SIG-M5 treated with dmso at 0.1 percent for 504 hours (cell line): ENCODE data around the gene CYP24A1.

ENCODE experiments used
- DNase-seq: peaks from one replicate; lab custom pipeline; 2025; ENCODE audit not compliant: unreplicated experiment; lab: John Stamatoyannopoulos, UW

Gene CYP24A1

GRCh38 chr20:54176610-54177009, 2.8 kb upstream of the CYP24A1 start:
- DNase-seq = no peak

GRCh38 chr20:54174457-54175175, 830 bp upstream of the CYP24A1 start:
- no peak for DNase-seq

- no peak for DNase-seq
Measured at GRCh38 chr20:54172856-54173652, 732 bp downstream of the CYP24A1 start.

DNA sequence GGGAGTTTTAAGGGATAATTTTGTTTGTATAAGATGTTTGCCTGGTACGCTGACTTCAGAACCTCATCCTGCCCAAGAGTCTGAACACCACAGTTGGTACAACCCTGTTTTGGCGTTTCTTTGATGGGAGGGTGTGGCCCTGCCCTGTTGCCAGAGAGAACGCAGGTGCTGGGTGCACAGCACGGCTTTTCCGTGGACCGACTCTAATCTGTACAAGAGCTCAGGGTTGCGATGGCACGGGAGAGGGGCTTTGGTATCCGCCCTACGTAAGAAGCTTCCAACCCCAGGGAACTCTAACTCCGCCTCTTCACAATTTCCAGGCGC, 1.3 kb downstream of the CYP24A1 start:
- DNase-seq = no peak

GRCh38 chr20:54170963-54171362, 2.8 kb downstream of the CYP24A1 start:
- no peak for DNase-seq

DNA sequence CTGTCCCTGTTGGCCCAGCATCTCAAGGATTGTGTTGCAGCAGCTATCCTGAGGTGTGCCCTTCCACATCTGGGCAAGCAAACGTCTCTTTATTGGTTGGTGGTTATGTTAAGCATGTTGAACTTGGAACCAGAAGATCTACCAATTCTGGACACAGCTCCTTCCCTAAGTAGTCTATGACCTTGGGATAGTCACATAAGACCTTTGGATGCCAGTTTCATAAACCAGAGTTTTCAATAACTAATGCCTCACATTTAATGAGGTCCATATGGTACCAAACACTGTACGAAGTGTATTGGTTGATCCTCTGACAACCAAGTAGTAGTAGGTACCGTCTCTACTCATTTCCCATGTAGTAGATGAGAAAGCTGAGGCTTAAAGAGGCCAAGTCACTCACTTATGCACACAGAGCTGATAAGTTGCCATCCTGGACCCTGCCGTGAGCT, 3.7 kb downstream of the CYP24A1 start:
- DNase-seq = no peak

DNA sequence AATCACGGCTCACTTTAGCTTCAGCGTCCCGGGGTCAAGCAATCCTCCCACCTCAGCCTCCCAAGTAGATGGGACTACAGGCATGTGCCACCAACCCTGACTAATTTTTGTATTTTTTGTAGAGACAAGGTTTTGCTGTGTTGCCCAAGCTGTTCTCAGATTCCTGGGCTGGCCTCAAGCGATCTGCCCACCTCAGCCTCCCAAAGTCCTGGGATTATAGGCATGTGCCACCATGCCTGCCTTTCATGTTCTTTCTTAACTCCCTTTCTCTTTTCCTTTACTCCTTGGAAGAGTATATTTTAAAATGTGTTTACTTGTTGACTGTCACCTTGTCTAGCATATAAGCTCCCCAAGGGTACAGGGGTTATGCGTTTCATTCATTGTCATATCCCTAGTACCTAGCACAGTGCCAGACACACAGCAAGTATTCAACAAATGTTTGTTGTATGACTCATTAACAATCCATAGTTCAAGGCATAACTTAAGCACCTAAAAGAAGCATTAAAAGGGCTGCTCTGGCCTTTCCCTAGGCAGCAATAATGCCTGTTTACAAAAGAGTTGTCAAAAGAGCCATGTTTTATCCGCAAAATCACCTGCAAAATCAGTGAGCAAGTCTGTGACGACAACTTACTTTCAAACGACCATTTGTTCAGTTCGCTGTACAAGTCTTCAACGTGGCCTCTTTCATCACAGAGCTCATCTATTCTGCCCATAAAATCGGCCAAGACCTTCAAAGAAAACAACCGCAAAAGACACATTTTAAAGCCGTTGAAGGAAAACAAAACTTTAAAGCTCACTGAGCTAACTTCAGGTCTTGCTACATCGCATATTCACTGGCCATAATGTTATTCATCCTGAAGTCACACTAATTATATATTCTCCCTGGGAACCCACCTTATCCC, 4.6 kb downstream of the CYP24A1 start:
- no peak for DNase-seq

- DNase-seq = no peak
Measured at GRCh38 chr20:54167909-54168872, 5.6 kb downstream of the CYP24A1 start.

GRCh38 chr20:54166987-54167662, 6.7 kb downstream of the CYP24A1 start:
- no peak for DNase-seq

- no peak for DNase-seq
Measured at GRCh38 chr20:54165803-54166202, 8.0 kb downstream of the CYP24A1 start.

- no peak for DNase-seq
Measured at GRCh38 chr20:54165014-54165413, 8.8 kb downstream of the CYP24A1 start.

- DNase-seq = no peak
Measured at GRCh38 chr20:54163402-54163801, 10.4 kb downstream of the CYP24A1 start.

GRCh38 chr20:54162378-54163009, 11.3 kb downstream of the CYP24A1 start:
- no peak for DNase-seq

- no peak for DNase-seq
Measured at GRCh38 chr20:54161821-54162149, 12.0 kb downstream of the CYP24A1 start.

DNA sequence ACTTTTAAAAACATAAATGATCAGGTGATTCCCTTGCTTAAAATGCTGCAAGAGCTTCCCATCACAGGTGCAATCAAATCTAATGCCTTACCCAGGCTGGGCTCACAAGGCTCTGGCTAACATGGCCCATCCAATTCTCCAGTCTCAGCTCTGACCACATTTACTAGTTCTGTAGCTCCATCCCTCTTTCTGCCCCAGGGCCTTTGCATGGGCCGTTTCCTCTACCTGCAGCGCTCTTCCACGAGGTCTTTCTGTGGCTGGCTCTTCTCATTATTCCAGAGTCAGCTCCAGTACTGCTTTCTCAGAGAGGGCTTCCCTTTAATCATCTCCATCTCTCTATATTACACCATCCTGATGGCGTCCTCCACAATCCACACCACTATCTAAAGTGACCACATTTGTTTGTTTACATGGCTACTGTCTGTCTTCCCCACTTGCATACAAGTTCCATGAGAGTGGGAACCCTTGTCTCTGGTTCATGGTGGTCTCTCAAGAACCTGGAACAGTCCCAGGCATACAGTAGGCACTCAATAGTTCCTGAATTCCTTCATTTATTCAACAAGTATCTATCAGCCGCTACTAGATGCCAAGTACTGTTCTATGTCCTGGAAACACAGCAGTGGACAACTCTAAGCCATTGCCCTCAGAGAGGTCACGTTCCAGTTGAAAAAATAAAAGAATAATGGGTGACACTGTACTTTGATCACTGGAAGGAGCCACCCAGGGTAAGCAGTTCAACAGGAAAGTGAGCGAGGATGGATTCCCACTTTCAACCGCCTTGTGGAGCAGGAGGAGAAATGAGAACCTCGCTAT, 12.6 kb downstream of the CYP24A1 start:
- no peak for DNase-seq

DNA sequence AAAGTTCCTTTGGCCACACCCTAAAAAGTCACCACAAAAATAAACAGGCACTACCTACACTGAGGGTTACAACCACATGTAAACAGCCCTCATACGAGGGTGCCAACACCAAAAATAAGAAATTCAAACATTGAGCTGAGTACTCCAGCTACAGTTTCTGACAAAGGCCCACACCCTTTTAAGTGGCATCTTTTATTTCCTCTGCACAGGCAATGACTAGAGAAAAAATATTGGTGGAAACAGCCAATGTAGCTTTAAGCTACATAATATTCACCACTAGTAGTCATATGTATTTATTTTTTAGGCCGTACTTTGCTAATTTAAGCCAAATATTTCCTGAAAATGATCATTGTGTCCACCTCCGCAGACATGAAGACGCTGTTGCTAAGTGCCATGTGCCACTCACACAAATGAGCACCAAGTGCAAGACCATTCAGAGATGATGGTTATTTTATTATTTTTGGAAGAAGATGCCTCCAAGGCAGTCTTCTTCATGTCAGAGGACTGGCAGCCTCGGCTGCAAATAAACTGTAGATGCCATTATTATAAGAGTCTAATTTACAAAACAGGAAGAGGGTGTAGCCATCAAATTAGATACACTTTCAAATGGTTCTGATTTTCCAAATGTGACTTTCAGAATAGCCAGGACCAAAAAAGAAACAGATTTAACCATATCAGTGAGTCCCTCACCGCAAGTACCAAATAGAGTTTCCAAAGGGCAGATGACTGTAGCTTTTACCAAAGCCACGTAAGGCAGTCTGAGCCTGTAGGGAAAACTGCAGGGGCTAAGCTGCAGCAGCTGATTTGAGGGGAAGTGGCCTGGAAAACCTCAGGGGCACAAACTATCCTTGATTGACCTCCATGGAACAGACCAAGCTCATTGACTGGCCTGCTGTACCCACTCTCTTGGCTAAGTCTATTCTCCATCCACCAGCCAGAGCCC, 13.4 kb downstream of the CYP24A1 start:
- no peak for DNase-seq

GRCh38 chr20:54158856-54159418, 14.8 kb downstream of the CYP24A1 start:
- DNase-seq = no peak
